ENCODE results near the gene TBXAS1. TPM values are rescaled to one million over a fixed set of nuclear protein-coding genes. Genes with fewer than 3 reads are reported as not detected.
A peak's percentile ranks its signal among the peaks of the same experiment; 100 is the strongest.

The TBXAS1 gene
- total RNA-seq, 2 experiments from 2014 or later = 8.8 to 11.8 TPM

DNA sequence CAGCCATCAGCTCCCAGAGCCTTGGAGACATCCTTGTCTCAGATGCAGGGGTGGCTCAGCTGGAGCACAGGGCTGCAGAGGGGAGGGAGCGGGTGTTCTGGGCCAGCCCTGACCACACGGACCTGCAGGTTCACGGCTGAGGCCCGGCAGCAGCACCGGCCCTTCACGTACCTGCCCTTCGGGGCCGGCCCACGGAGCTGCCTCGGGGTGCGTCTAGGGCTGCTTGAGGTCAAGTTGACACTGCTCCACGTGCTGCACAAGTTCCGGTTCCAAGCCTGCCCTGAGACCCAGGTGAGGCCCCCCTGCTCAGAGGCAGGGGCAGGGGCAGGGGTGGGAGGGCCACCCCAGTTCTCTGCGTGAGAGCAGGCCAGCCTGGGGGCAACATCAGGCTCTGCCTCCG is 188.5 kb downstream of the TBXAS1 start:
- H3K4me3 Mint-ChIP-seq = no peak overlapping the region
- ChIA-PET POLR2A (no interaction called here), CTCF (interaction anchor here (1.1 kb wide), 1 partner anchor 17 kb away, joined by 3 read pairs; no protein-coding TSS in a partner anchor)

DNA sequence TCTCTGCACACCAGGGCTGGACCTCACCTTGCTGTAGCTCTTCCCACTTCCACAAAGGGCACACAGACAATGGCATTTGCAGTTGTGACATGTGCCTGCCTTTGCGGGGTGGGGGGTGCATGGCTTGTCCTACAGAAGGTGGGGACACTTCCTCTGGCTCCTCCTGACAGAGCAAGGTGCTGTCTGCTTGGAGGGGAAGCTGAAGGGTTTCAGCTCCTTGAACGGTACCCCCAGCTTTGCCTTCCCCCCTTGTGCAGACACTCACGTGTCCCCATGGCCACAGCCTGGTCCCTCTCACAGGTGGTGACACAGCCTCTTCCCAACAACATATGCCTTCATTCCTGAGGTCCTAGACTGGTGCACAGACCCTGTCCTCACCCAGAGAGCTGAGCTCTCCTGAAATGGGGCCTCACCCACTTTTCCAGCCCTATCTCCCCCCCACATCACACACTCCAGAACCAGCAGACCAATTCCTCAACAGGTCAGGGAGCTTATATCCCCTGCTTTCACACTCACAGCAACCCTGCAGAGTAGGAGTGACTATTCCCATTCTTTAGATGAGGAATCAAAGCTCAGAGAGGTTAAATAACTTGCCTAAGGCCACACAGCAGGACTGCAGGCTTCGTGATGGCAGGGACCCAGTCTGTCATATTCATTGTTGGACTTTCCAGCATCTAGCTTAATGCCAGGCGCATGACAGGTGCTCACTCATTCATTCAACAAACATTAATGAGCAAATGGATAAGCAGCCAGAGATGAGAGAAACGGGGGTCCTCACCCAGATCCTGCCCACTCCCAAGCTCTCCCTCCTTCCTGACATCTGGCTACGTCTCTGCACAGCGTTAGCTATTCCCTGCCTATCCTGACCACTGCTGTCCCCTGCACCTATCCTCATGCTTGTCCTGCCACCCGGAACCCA is 189.3 kb downstream of the TBXAS1 start:
- Mint-ChIP-seq H3K4me3 (no peak overlapping the region), H3K9me3 (no peaks in the 10 kb centered on the region), H3K27ac (no peak overlapping the region), H3K27me3 (no peaks in the 10 kb centered on the region), H3K36me3 (ENCODE audit: low read depth) (peaks cover 15% of the 10 kb centered on the region), H3K4me1 (no peaks in the 10 kb centered on the region)
- POLR2A ChIA-PET = no interaction called here
- CTCF ChIA-PET = interaction anchor here (0.5 to 1.1 kb wide), 4 partner anchors 16 to 630 kb away, joined by 3 to 4 read pairs (median 3); no protein-coding TSS in a partner anchor
- DNase-seq = no peak

More for the DNA sequence above, 188.5 kb downstream of the TBXAS1 start:
- H3K4me1 Mint-ChIP-seq = no peaks in the 10 kb centered on the region
- DNase-seq = no peak
- H3K9me3 Mint-ChIP-seq = no peaks in the 10 kb centered on the region
- no peaks in the 10 kb centered on the region for H3K27me3 Mint-ChIP-seq
- H3K27ac Mint-ChIP-seq = no peak overlapping the region
- H3K36me3 Mint-ChIP-seq (ENCODE audit: low read depth) = peaks cover 8% of the 10 kb centered on the region

- ChIA-PET CTCF (no interaction called here), POLR2A (no interaction called here)
- no peak overlapping the region for H3K4me3 Mint-ChIP-seq
- no peak for DNase-seq
- no peak overlapping the region for H3K27ac Mint-ChIP-seq
- H3K9me3 Mint-ChIP-seq = no peaks in the 10 kb centered on the region
- no peaks in the 10 kb centered on the region for H3K4me1 Mint-ChIP-seq
- H3K36me3 Mint-ChIP-seq (ENCODE audit: low read depth) = peaks cover 23% of the 10 kb centered on the region
- no peaks in the 10 kb centered on the region for H3K27me3 Mint-ChIP-seq
Measured at GRCh38 chr7:140019172-140019571, 190.1 kb downstream of the TBXAS1 start.

GRCh38 chr7:140019606-140020005 is 190.5 kb downstream of the TBXAS1 start:
- CTCF ChIA-PET = interaction anchor here (1.0 kb wide), 1 partner anchor 10 kb away, joined by 3 read pairs; no protein-coding TSS in a partner anchor
- POLR2A ChIA-PET = no interaction called here
- Mint-ChIP-seq H3K4me3 (no peak overlapping the region), H3K27ac (peak overlapping the region; percentile 48), H3K27me3 (no peaks in the 10 kb centered on the region), H3K36me3 (ENCODE audit: low read depth) (peaks cover 27% of the 10 kb centered on the region), H3K4me1 (no peaks in the 10 kb centered on the region), H3K9me3 (no peaks in the 10 kb centered on the region)
- DNase-seq = no peak

DNA sequence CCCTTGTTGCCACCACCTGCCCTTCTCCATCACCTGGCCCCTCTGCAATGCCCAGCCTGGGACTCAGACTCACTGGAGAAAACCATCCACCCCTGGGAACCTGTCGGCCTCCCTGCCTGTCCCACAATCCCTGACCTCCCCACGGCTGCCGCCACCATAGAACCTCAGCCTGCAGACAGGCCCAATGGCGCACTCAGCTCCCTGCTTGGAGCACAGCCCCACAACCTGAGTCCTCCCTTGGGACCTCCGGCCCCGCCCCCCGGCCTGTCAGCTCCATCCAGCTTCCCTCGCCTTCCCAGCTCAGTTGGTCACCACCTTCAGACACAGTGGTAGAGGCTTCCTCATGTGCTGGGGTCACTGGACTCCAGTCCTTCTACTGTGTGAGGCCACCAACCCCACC is 192.5 kb downstream of the TBXAS1 start:
- H3K9me3 Mint-ChIP-seq = no peaks in the 10 kb centered on the region
- POLR2A ChIA-PET = interaction anchor here (0.5 kb wide), 1 partner anchor 12 kb away, joined by 3 read pairs; no protein-coding TSS in a partner anchor
- CTCF ChIA-PET = no interaction called here
- H3K4me1 Mint-ChIP-seq = no peaks in the 10 kb centered on the region
- H3K4me3 Mint-ChIP-seq = no peak overlapping the region
- no peaks in the 10 kb centered on the region for H3K27me3 Mint-ChIP-seq
- no peak overlapping the region for H3K27ac Mint-ChIP-seq
- H3K36me3 Mint-ChIP-seq (ENCODE audit: low read depth) = peaks cover 42% of the 10 kb centered on the region
- DNase-seq = no peak

DNA sequence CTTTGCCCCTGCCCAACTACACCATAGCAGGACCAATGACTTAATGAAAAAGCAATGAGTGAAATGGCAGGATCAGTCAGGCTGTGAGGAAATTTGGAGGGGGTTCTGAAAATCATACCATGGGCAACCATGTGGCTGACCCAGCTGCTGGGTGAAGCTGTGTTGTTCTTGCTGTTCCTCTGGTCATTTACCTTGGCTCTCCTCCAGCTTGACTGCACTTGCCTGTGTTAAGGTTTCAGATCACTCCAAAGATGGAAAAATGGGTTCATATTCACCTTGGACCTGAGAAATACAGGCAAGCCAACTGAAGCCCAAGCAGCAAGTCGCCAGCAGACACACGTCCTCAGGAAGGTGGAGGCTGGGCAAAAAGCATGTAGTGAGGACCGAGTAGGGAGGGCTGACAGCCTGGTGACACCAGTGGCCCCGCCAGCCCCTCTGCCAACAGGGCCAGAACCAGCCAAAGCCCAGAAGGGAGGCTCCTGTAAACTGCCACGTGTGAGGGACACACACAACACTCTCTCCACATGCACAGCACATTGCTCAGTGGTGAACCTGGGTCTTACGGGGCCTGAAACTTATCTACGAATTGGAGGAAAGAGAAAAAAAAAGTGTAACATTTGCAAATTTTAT is 193.6 kb downstream of the TBXAS1 start:
- Mint-ChIP-seq H3K4me3 (no peak overlapping the region), H3K27me3 (no peaks in the 10 kb centered on the region), H3K27ac (no peak overlapping the region), H3K9me3 (no peaks in the 10 kb centered on the region), H3K36me3 (ENCODE audit: low read depth) (peaks cover 47% of the 10 kb centered on the region), H3K4me1 (no peaks in the 10 kb centered on the region)
- ChIA-PET CTCF (no interaction called here), POLR2A (no interaction called here)
- no peak for DNase-seq

DNA sequence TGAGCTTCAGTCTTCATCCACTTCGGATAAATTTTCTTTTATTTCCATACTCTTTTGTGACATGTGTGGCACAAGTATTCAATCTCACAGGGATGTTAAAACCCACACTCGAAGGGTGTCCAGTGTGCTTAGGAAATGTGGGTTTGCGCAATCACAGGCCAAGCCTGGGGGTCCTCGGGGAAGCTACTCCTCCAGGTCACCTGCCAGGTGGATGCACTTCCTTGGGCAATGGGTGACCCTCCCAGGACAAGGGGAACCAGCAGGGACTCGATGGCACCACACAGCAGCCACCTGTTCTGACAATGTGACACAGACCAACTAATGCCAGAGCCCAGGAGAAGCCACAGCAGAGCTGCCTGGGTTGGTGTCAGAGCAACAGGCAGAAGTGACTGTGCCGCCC is 194.7 kb downstream of the TBXAS1 start:
- Mint-ChIP-seq H3K4me1 (peaks cover 2% of the 10 kb centered on the region), H3K4me3 (no peak overlapping the region), H3K9me3 (no peaks in the 10 kb centered on the region), H3K27me3 (no peaks in the 10 kb centered on the region), H3K27ac (no peak overlapping the region), H3K36me3 (ENCODE audit: low read depth) (peaks cover 55% of the 10 kb centered on the region)
- no peak for DNase-seq
- POLR2A ChIA-PET = no interaction called here
- CTCF ChIA-PET = no interaction called here

- POLR2A ChIA-PET = no interaction called here
- no peaks in the 10 kb centered on the region for H3K9me3 Mint-ChIP-seq
Measured at GRCh38 chr7:140024585-140024984, 195.5 kb downstream of the TBXAS1 start.

GRCh38 chr7:140025241-140025640 is 196.2 kb downstream of the TBXAS1 start:
- H3K27me3 Mint-ChIP-seq = no peaks in the 10 kb centered on the region
- H3K9me3 Mint-ChIP-seq = no peaks in the 10 kb centered on the region
- H3K27ac Mint-ChIP-seq = no peak overlapping the region
- POLR2A ChIA-PET = no interaction called here
- DNase-seq = no peak
- peaks cover 64% of the 10 kb centered on the region for H3K36me3 Mint-ChIP-seq (ENCODE audit: low read depth)
- H3K4me3 Mint-ChIP-seq = no peak overlapping the region
- H3K4me1 Mint-ChIP-seq = peaks cover 2% of the 10 kb centered on the region
- CTCF ChIA-PET = no interaction called here

More at GRCh38 chr7:140024585-140024984, 195.5 kb downstream of the TBXAS1 start:
- no peak for DNase-seq
- Mint-ChIP-seq H3K4me3 (no peak overlapping the region), H3K27me3 (no peaks in the 10 kb centered on the region), H3K27ac (peak overlapping the region; percentile 36), H3K4me1 (peaks cover 2% of the 10 kb centered on the region), H3K36me3 (ENCODE audit: low read depth) (peaks cover 58% of the 10 kb centered on the region)
- CTCF ChIA-PET = no interaction called here

- ChIA-PET POLR2A (no interaction called here), CTCF (interaction anchor here (0.6 kb wide), 1 partner anchor 379 kb away, joined by 3 read pairs; no protein-coding TSS in a partner anchor)
- Mint-ChIP-seq H3K27me3 (no peaks in the 10 kb centered on the region), H3K27ac (no peak overlapping the region), H3K4me3 (no peak overlapping the region), H3K9me3 (no peaks in the 10 kb centered on the region), H3K36me3 (ENCODE audit: low read depth) (peaks cover 68% of the 10 kb centered on the region), H3K4me1 (peaks cover 2% of the 10 kb centered on the region)
- DNase-seq = no peak
Measured at GRCh38 chr7:140025814-140026433, 196.9 kb downstream of the TBXAS1 start.

GRCh38 chr7:140026935-140027334 is 197.9 kb downstream of the TBXAS1 start:
- no peaks in the 10 kb centered on the region for H3K9me3 Mint-ChIP-seq
- H3K27me3 Mint-ChIP-seq = no peaks in the 10 kb centered on the region
- peaks cover 2% of the 10 kb centered on the region for H3K4me1 Mint-ChIP-seq
- H3K27ac Mint-ChIP-seq = no peak overlapping the region
- H3K4me3 Mint-ChIP-seq = no peak overlapping the region
- H3K36me3 Mint-ChIP-seq (ENCODE audit: low read depth) = peaks cover 74% of the 10 kb centered on the region
- ChIA-PET CTCF (no interaction called here), POLR2A (no interaction called here)
- no peak for DNase-seq

- no peak for DNase-seq
- CTCF ChIA-PET = no interaction called here
- Mint-ChIP-seq H3K4me1 (peaks cover 6% of the 10 kb centered on the region), H3K4me3 (no peak overlapping the region), H3K27me3 (no peaks in the 10 kb centered on the region), H3K9me3 (no peaks in the 10 kb centered on the region), H3K27ac (no peak overlapping the region), H3K36me3 (ENCODE audit: low read depth) (peaks cover 70% of the 10 kb centered on the region)
- POLR2A ChIA-PET = no interaction called here
Measured at GRCh38 chr7:140027858-140028257, 198.8 kb downstream of the TBXAS1 start.

GRCh38 chr7:140028311-140028710 is 199.2 kb downstream of the TBXAS1 start:
- H3K9me3 Mint-ChIP-seq = no peaks in the 10 kb centered on the region
- peaks cover 70% of the 10 kb centered on the region for H3K36me3 Mint-ChIP-seq (ENCODE audit: low read depth)
- DNase-seq = no peak
- ChIA-PET POLR2A (interaction anchor here (0.6 kb wide), 1 partner anchor 617 kb away, joined by 3 read pairs; no protein-coding TSS in a partner anchor), CTCF (no interaction called here)
- no peak overlapping the region for H3K4me3 Mint-ChIP-seq
- no peak overlapping the region for H3K27ac Mint-ChIP-seq
- peaks cover 9% of the 10 kb centered on the region for H3K4me1 Mint-ChIP-seq
- no peaks in the 10 kb centered on the region for H3K27me3 Mint-ChIP-seq
